IMR-90 (cell line): Measurements from ENCODE around the gene WBP2NL. TPM values are rescaled to one million over a fixed set of nuclear protein-coding genes. Genes with fewer than 3 reads are reported as not detected.
A peak's percentile ranks its signal among the peaks of the same experiment; 100 is the strongest.

ENCODE experiments used
- ATAC-seq: fragments of 200-7000 bp; cut with Tn5 transposase; 2 replicates; pipeline ENCODE4 v1.9.1; 2020; ENCODE audit warnings: low read depth, mild to moderate bottlenecking, moderate library complexity
- BruUV-seq: library from RNA; stranded (reverse); fragments of 400-500 nt; replicated peaks from 2 replicates; lab custom pipeline; 2021; lab: Mats Ljungman, UMichigan
- CTCF ChIA-PET: fragments of 300-600 bp; formaldehyde crosslinking; extraction: SDS; loops from one replicate; lab custom pipeline; 2021; ENCODE audit warnings: antibody characterized with exemption; lab: Yijun Ruan, JAX
- POLR2A ChIA-PET: fragments of 300-600 bp; sonication (Branson Sonifier 250); formaldehyde crosslinking; loops from one replicate; lab custom pipeline; 2022; ENCODE audit warnings: antibody characterized with exemption; ENCODE audit not compliant: unreplicated experiment; lab: Charles Lee
- DNase-seq: peaks from one replicate; pipeline ENCODE4 v3.0.0; 2013
- H2AFZ ChIP-seq: replicated peaks from 2 replicates; pipeline ENCODE3; 2013; ENCODE audit warnings: low read length, mild to moderate bottlenecking; ENCODE audit not compliant: poor library complexity
- H2AK5ac ChIP-seq: 2 replicates; pipeline ENCODE4 v1.6.1; 2013; ENCODE audit warnings: low read depth, low read length, inconsistent platforms
- H2AK9ac ChIP-seq: replicated peaks from 2 replicates; pipeline ENCODE3; 2013; ENCODE audit warnings: mild to moderate bottlenecking, low read depth, low read length, moderate library complexity; ENCODE audit not compliant: poor library complexity
- H2BK120ac ChIP-seq: 2 replicates; pipeline ENCODE4 v1.6.1; 2013; ENCODE audit warnings: low read depth, low read length, inconsistent platforms
- H2BK15ac ChIP-seq: 3 replicates; pipeline ENCODE4 v1.6.1; 2013; ENCODE audit warnings: low read depth, low read length, inconsistent platforms
- H2BK20ac ChIP-seq: 2 replicates; pipeline ENCODE4 v1.6.1; 2013; ENCODE audit warnings: low read depth, mild to moderate bottlenecking, inconsistent platforms, low read length, moderate library complexity
- H2BK5ac ChIP-seq: 2 replicates; pipeline ENCODE4 v1.6.1; 2013; ENCODE audit warnings: mild to moderate bottlenecking, low read depth, low read length, inconsistent platforms; ENCODE audit not compliant: poor library complexity, severe bottlenecking
- H3K14ac ChIP-seq: replicated peaks from 2 replicates; pipeline ENCODE4 v1.6.1; 2013; ENCODE audit warnings: low read depth, low read length, inconsistent platforms
- H3K18ac ChIP-seq: 2 replicates; pipeline ENCODE4 v1.6.1; 2013; ENCODE audit warnings: low read depth, low read length, control low read depth
- H3K23ac ChIP-seq: 2 replicates; pipeline ENCODE4 v1.6.1; 2013; ENCODE audit warnings: low read depth, low read length, inconsistent platforms
- H3K27ac ChIP-seq: 2 replicates; pipeline ENCODE4 v1.5.1; 2013; ENCODE audit warnings: mild to moderate bottlenecking, control low read depth, low read length; ENCODE audit not compliant: insufficient read depth
- H3K27me3 ChIP-seq: 2 replicates; pipeline ENCODE4 v1.6.1; 2013; ENCODE audit warnings: low read length; ENCODE audit not compliant: control insufficient read depth, insufficient read depth
- H3K36me3 ChIP-seq: 2 replicates; pipeline ENCODE4 v1.6.1; 2013; ENCODE audit warnings: low read length, mixed read lengths; ENCODE audit not compliant: control insufficient read depth, insufficient read depth
- H3K4ac ChIP-seq: 2 replicates; pipeline ENCODE4 v1.6.1; 2013; ENCODE audit warnings: low read depth, low read length, inconsistent platforms
- H3K4me1 ChIP-seq: 2 replicates; pipeline ENCODE4 v1.6.1; 2013; ENCODE audit warnings: low read length, mixed read lengths; ENCODE audit not compliant: control insufficient read depth, insufficient read depth
- H3K4me2 ChIP-seq: 2 replicates; pipeline ENCODE4 v1.6.1; 2013; ENCODE audit warnings: low read depth, mild to moderate bottlenecking, control low read depth, low read length, moderate library complexity
- H3K4me3 ChIP-seq: 2 replicates; pipeline ENCODE4 v1.5.1; 2013; ENCODE audit warnings: low read depth, mild to moderate bottlenecking, control low read depth, low read length, moderate library complexity; ENCODE audit not compliant: insufficient read depth
- H3K56ac ChIP-seq: 2 replicates; pipeline ENCODE4 v1.6.1; 2013; ENCODE audit warnings: low read length, inconsistent platforms; ENCODE audit not compliant: insufficient read depth; ENCODE audit errors: extremely low read depth
- H3K79me1 ChIP-seq, 2 experiments: 2 replicates each; pipeline ENCODE4 v1.6.1; 2013; ENCODE audit warnings: low read length in 2 of 2, inconsistent platforms in 1 of 2, low read depth in 1 of 2
- H3K9ac ChIP-seq: 2 replicates; pipeline ENCODE4 v1.6.1; 2013; ENCODE audit warnings: low read depth, low read length, control low read depth
- H3K9me1 ChIP-seq: 2 replicates; pipeline ENCODE4 v1.6.1; 2013; ENCODE audit warnings: low read length, inconsistent platforms; ENCODE audit not compliant: insufficient read depth
- H3K9me3 ChIP-seq: 2 replicates; pipeline ENCODE4 v1.6.1; 2013; ENCODE audit warnings: low read length; ENCODE audit not compliant: control insufficient read depth, insufficient read depth
- H4K20me1 ChIP-seq: 2 replicates; pipeline ENCODE4 v1.6.1; 2013; ENCODE audit warnings: low read length, inconsistent platforms; ENCODE audit not compliant: insufficient read depth
- H4K5ac ChIP-seq: 2 replicates; pipeline ENCODE4 v1.6.1; 2013; ENCODE audit warnings: mild to moderate bottlenecking, low read depth, low read length, control low read depth
- H4K8ac ChIP-seq, 2 experiments: 2 replicates each; pipeline ENCODE4 v1.6.1; 2013; ENCODE audit warnings: low read depth in 2 of 2, low read length in 2 of 2, control low read depth in 1 of 2, inconsistent platforms in 1 of 2
- H4K91ac ChIP-seq: 2 replicates; pipeline ENCODE4 v1.6.1; 2013; ENCODE audit warnings: low read depth, low read length, inconsistent platforms; ENCODE audit not compliant: insufficient read depth
- BHLHE40 ChIP-seq: fragments of 150-350 bp; IDR thresholded peaks from 2 replicates; pipeline ENCODE4 v1.6.1; 2016; ENCODE audit warnings: mild to moderate bottlenecking, low read depth, low read length
- CEBPB ChIP-seq: IDR thresholded peaks from 2 replicates; pipeline ENCODE4 v1.6.1; 2012; ENCODE audit warnings: low read depth, low read length, improper control_type of control experiment
- CHD1 ChIP-seq: IDR thresholded peaks from 2 replicates; pipeline ENCODE4 v1.6.1; 2012; ENCODE audit warnings: low read depth, low read length, improper control_type of control experiment
- CTCF ChIP-seq: conservative IDR thresholded peaks from 2 replicates; pipeline ENCODE4 v1.5.1; 2012; ENCODE audit warnings: mild to moderate bottlenecking, low read depth, low read length, improper control_type of control experiment
- ELK1 ChIP-seq: fragments of 150-350 bp; IDR thresholded peaks from 2 replicates; pipeline ENCODE4 v1.6.1; 2016; ENCODE audit warnings: low read depth, mild to moderate bottlenecking, low read length, moderate library complexity, borderline replicate concordance
- FOS ChIP-seq: fragments of 150-350 bp; IDR thresholded peaks from 2 replicates; pipeline ENCODE4 v1.6.1; 2016; ENCODE audit warnings: low read depth, low read length
- MAFK ChIP-seq: IDR thresholded peaks from 2 replicates; pipeline ENCODE4 v1.6.1; 2012; ENCODE audit warnings: low read depth, low read length, improper control_type of control experiment
- MAZ ChIP-seq: IDR thresholded peaks from 2 replicates; pipeline ENCODE4 v1.6.1; 2012; ENCODE audit warnings: low read depth, mild to moderate bottlenecking, low read length, improper control_type of control experiment, moderate library complexity, borderline replicate concordance
- MXI1 ChIP-seq: IDR thresholded peaks from 2 replicates; pipeline ENCODE4 v1.6.1; 2012; ENCODE audit warnings: low read depth, mild to moderate bottlenecking, low read length, moderate library complexity, borderline replicate concordance
- NFE2L2 ChIP-seq: fragments of 150-350 bp; IDR thresholded peaks from 2 replicates; pipeline ENCODE4 v1.6.1; 2016; ENCODE audit warnings: low read depth, mild to moderate bottlenecking, low read length
- POLR2A ChIP-seq: IDR thresholded peaks from 2 replicates; pipeline ENCODE4 v1.6.1; 2012; ENCODE audit warnings: mild to moderate bottlenecking, low read depth, low read length
- RAD21 ChIP-seq: IDR thresholded peaks from 2 replicates; pipeline ENCODE4 v1.6.1; 2012; ENCODE audit warnings: low read length, improper control_type of control experiment
- RCOR1 ChIP-seq: IDR thresholded peaks from 2 replicates; pipeline ENCODE4 v1.6.1; 2012; ENCODE audit warnings: mild to moderate bottlenecking, low read length, improper control_type of control experiment; ENCODE audit not compliant: insufficient replicate concordance
- RFX5 ChIP-seq: IDR thresholded peaks from 2 replicates; pipeline ENCODE4 v1.8.0; 2012; ENCODE audit warnings: low read depth, mild to moderate bottlenecking, low read length, moderate library complexity
- SMC3 ChIP-seq: fragments of 150-350 bp; IDR thresholded peaks from 2 replicates; pipeline ENCODE4 v1.6.1; 2016; ENCODE audit warnings: low read depth, mild to moderate bottlenecking, antibody characterized with exemption, low read length, moderate library complexity
- WGBS, 2 experiments: methylation state at CpG; one replicate each; pipeline versions ENCODE4 v1.1.5 to v1.1.7; 2013; ENCODE audit warnings: missing lambda C conversion rate in 2 of 2; ENCODE audit not compliant: insufficient read length in 1 of 2; ENCODE audit errors: extremely low coverage in 2 of 2; 5-methylcytosine and 5-hydroxymethylcytosine counted together
- dilution Hi-C: fragments of 300-500 bp; cut with HindIII; formaldehyde crosslinking; loops from one replicate; pipeline ENCODE4 v1.14.3; 2018; ENCODE audit warnings: low sequenced_read_pairs; ENCODE audit not compliant: unreplicated experiment
- in situ Hi-C: fragments of 300-500 bp; cut with MboI; formaldehyde crosslinking; loops from 3 replicates; pipeline ENCODE4 v1.14.3; 2019; ENCODE audit warnings: low sequenced_read_pairs, inconsistent platforms, mixed read lengths
- intact Hi-C: fragments of 100-400 bp; cut with micrococcal nuclease; formaldehyde crosslinking; loops from 2 replicates; pipeline ENCODE4 v1.10.0; 2022
- polyA plus RNA-seq, 3 experiments: library from polyadenylated mRNA; depleted of rRNA; stranded (reverse); fragments of >200 nt; gene quantifications; 2 replicates each; pipeline ENCODE4 v1.2.3, GENCODE V29; 2012; ENCODE audit warnings: low replicate concordance in 1 of 3
- total RNA-seq: library from RNA; depleted of rRNA; stranded (reverse); fragments of >200 nt; gene quantifications from 2 replicates; pipeline ENCODE4 v1.2.3, GENCODE V29; 2012
- TF ChIP-seq, protein P1 (sequence below): fragments of 150-350 bp; IDR thresholded peaks from 2 replicates; pipeline ENCODE4 v1.6.1; 2017; ENCODE audit warnings: mild to moderate bottlenecking, antibody characterized with exemption, low read length, low read depth

WBP2NL gene
- total and polyA plus RNA-seq, 2 of the 4 experiments (the other 2 are of a cell fraction) = not detected

DNA sequence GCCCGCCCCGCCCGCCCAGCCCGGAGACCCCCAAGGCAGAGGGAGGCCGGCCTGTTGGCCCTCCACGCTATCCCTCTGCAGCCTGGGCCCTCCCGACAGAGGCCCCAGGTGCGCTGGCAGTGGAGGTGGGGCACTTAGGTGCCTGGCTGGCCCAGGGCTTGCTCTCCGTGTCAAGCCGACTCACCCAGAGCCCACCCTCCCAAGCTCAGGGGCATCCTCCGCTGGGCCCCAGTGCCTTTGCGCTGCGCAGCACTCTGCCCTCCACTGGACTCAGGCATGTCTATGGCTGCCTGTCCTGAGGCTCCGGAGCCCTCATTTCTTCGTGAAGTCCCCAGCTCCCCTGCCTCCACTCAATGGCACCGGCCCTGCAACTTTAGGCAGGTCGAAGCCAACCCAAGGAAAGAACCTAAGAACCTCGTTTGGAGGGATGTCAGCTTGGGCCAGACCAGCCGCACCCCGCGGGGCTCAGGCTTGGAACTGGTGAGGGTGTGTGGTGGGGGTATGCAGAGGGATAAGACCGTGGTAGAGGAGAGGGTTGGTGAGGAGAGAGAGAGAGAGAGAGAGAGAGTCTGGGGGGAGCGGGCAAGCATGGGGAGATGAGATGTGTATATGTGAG is 40.5 kb upstream of the WBP2NL start:
- TF ChIP-seq, protein P1, sequence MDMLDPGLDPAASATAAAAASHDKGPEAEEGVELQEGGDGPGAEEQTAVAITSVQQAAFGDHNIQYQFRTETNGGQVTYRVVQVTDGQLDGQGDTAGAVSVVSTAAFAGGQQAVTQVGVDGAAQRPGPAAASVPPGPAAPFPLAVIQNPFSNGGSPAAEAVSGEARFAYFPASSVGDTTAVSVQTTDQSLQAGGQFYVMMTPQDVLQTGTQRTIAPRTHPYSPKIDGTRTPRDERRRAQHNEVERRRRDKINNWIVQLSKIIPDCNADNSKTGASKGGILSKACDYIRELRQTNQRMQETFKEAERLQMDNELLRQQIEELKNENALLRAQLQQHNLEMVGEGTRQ = no peak
- TF ChIP-seq MXI1 (no peak), CHD1 (no peak), SMC3 (no peak), ELK1 (no peak), RCOR1 (no peak), CEBPB (no peak), RFX5 (no peak), MAFK (no peak), POLR2A (no peak), NFE2L2 (no peak), FOS (no peak), BHLHE40 (no peak), MAZ (no peak), RAD21 (no peak), CTCF (no peak)
- in situ Hi-C loops = no loop called here

More for the DNA sequence above, 40.5 kb upstream of the WBP2NL start:
- Histone ChIP-seq H3K4me3 (no peak overlapping the region), H3K9ac (no peak overlapping the region), H3K27me3 (no peaks in the 10 kb centered on the region), H4K8ac (no peak overlapping the region), H3K56ac (no peak overlapping the region), H3K9me1 (no peaks in the 10 kb centered on the region), H3K4ac (no peak overlapping the region), H2BK5ac (no peak overlapping the region), H2BK20ac (no peak overlapping the region), H3K36me3 (no peaks in the 10 kb centered on the region), H3K14ac (no peak overlapping the region), H2AFZ (peak overlapping the region; percentile 67), H2AK5ac (no peak overlapping the region), H3K4me2 (no peak overlapping the region), H2BK15ac (no peak overlapping the region), H3K9me3 (no peaks in the 10 kb centered on the region), H3K27ac (no peak overlapping the region), H3K4me1 (no peaks in the 10 kb centered on the region), H4K91ac (no peak overlapping the region), H3K79me1 (no peaks in the 10 kb centered on the region), H3K23ac (no peak overlapping the region), H3K18ac (no peak overlapping the region), H4K20me1 (no peaks in the 10 kb centered on the region), H2BK120ac (no peak overlapping the region), H4K5ac (no peak overlapping the region), H2AK9ac (no peak overlapping the region)
- dilution Hi-C loops (no loop called here), intact Hi-C loops (no loop called here)
- CTCF ChIA-PET = no interaction called here
- WGBS, 2 experiments = 68% methylated on average over 5 of the region's 23 CpGs; no CpG with 5 or more reads in 1 of the 2 experiments
- no peak for DNase-seq
- BruUV-seq = no TSS peak
- ATAC-seq = no peak
- POLR2A ChIA-PET = no interaction called here
